Measurements from ENCODE around the gene PTH1R. TPM values are rescaled to one million over a fixed set of nuclear protein-coding genes. Genes with fewer than 3 reads are reported as not detected.

The PTH1R gene
- total RNA-seq, 2 donors from 2014 or later: not detected

GRCh38 chr3:46857485-46858341, 19.8 kb upstream of the PTH1R start:
- DNase-seq (ENCODE audit: low spot score in 2 of 2): no peak

GRCh38 chr3:46858456-46858855, 19.1 kb upstream of the PTH1R start:
- ATAC-seq: no peak
- no peaks in the 10 kb centered on the region for H3K36me3 Mint-ChIP-seq

More at GRCh38 chr3:46857485-46858341, 19.8 kb upstream of the PTH1R start:
- Mint-ChIP-seq H3K27ac (peak overlapping the region in 1 of 2 donors; percentile 75), H3K9me3 (no peaks in the 10 kb centered on the region), H3K36me3 (no peaks in the 10 kb centered on the region)
- ATAC-seq: no peak

GRCh38 chr3:46859001-46859710, 18.4 kb upstream of the PTH1R start:
- DNase-seq (ENCODE audit: low spot score in 2 of 2): no peak
- no peaks in the 10 kb centered on the region for H3K9me3 Mint-ChIP-seq

More at GRCh38 chr3:46858456-46858855, 19.1 kb upstream of the PTH1R start:
- Mint-ChIP-seq H3K9me3 (no peaks in the 10 kb centered on the region), H3K27ac (no peak overlapping the region)
- DNase-seq (ENCODE audit: low spot score in 2 of 2): peak in 1 of 2 donors; percentile 47

GRCh38 chr3:46860017-46860809, 17.3 kb upstream of the PTH1R start:
- H3K36me3 Mint-ChIP-seq: no peaks in the 10 kb centered on the region
- DNase-seq (ENCODE audit: low spot score in 2 of 2): peak in 1 of 2 donors; percentile 39

More at GRCh38 chr3:46859001-46859710, 18.4 kb upstream of the PTH1R start:
- no peak for ATAC-seq
- no peaks in the 10 kb centered on the region for H3K36me3 Mint-ChIP-seq
- H3K27ac Mint-ChIP-seq: no peak overlapping the region

GRCh38 chr3:46860810-46861604, 16.5 kb upstream of the PTH1R start:
- DNase-seq (ENCODE audit: low spot score in 2 of 2): peak in 1 of 2 donors; percentile 38
- Mint-ChIP-seq H3K36me3 (no peaks in the 10 kb centered on the region), H3K9me3 (no peaks in the 10 kb centered on the region), H3K27ac (peak overlapping the region in 1 of 2 donors; percentile 36)
- ATAC-seq: peak in 1 of 2 donors; percentile 18

More at GRCh38 chr3:46860017-46860809, 17.3 kb upstream of the PTH1R start:
- Mint-ChIP-seq H3K9me3 (no peaks in the 10 kb centered on the region), H3K27ac (no peak overlapping the region)
- peak in 1 of 2 donors; percentile 55 for ATAC-seq

- DNase-seq (ENCODE audit: low spot score in 2 of 2): peak in 1 of 2 donors; percentile 46
- no peaks in the 10 kb centered on the region for H3K9me3 Mint-ChIP-seq
These were observed 15.7 kb upstream of the PTH1R start for GRCh38 chr3:46861605-46862368.

GRCh38 chr3:46862369-46863025, 15.0 kb upstream of the PTH1R start:
- no peak overlapping the region for H3K27ac Mint-ChIP-seq
- ATAC-seq (no peak), DNase-seq (ENCODE audit: low spot score in 2 of 2) (no peak)
- no peaks in the 10 kb centered on the region for H3K36me3 Mint-ChIP-seq
- no peaks in the 10 kb centered on the region for H3K9me3 Mint-ChIP-seq

More at GRCh38 chr3:46861605-46862368, 15.7 kb upstream of the PTH1R start:
- Mint-ChIP-seq H3K27ac (no peak overlapping the region), H3K36me3 (no peaks in the 10 kb centered on the region)
- no peak for ATAC-seq

GRCh38 chr3:46863261-46863782, 14.2 kb upstream of the PTH1R start, which contains the start of gene MYL3:
MYL3 (minus strand) TSS chr3:46863444; CDS start chr3:46863390, 54 bp downstream.
- no peak for DNase-seq (ENCODE audit: low spot score in 2 of 2)
- no peaks in the 10 kb centered on the region for H3K36me3 Mint-ChIP-seq
- no peak within 1 kb of the TSS for H3K27ac Mint-ChIP-seq
- ATAC-seq: no peak
- H3K9me3 Mint-ChIP-seq: no peaks in the 10 kb centered on the region

- Mint-ChIP-seq H3K27ac (no peak overlapping the region), H3K36me3 (no peaks in the 10 kb centered on the region), H3K9me3 (no peaks in the 10 kb centered on the region)
- ATAC-seq: no peak
- DNase-seq (ENCODE audit: low spot score in 2 of 2): no peak
These were observed 13.2 kb upstream of the PTH1R start for GRCh38 chr3:46864061-46864881.

GRCh38 chr3:46865031-46865507, 12.5 kb upstream of the PTH1R start:
- no peak overlapping the region for H3K27ac Mint-ChIP-seq
- no peaks in the 10 kb centered on the region for H3K9me3 Mint-ChIP-seq
- ATAC-seq (no peak), DNase-seq (ENCODE audit: low spot score in 2 of 2) (no peak)
- H3K36me3 Mint-ChIP-seq: no peaks in the 10 kb centered on the region

- ATAC-seq (no peak), DNase-seq (ENCODE audit: low spot score in 2 of 2) (no peak)
- Mint-ChIP-seq H3K27ac (no peak overlapping the region), H3K36me3 (no peaks in the 10 kb centered on the region), H3K9me3 (no peaks in the 10 kb centered on the region)
These were observed 12.0 kb upstream of the PTH1R start for GRCh38 chr3:46865546-46865945.

- ATAC-seq: no peak
- Mint-ChIP-seq H3K27ac (no peak overlapping the region), H3K9me3 (no peaks in the 10 kb centered on the region), H3K36me3 (no peaks in the 10 kb centered on the region)
- no peak for DNase-seq (ENCODE audit: low spot score in 2 of 2)
These were observed 11.4 kb upstream of the PTH1R start for GRCh38 chr3:46866032-46866595.

GRCh38 chr3:46866720-46867549, 10.6 kb upstream of the PTH1R start:
- no peaks in the 10 kb centered on the region for H3K9me3 Mint-ChIP-seq

More at GRCh38 chr3:46866720-46867549, 10.6 kb upstream of the PTH1R start:
- Mint-ChIP-seq H3K27ac (no peak overlapping the region), H3K36me3 (no peaks in the 10 kb centered on the region)
- DNase-seq (ENCODE audit: low spot score in 2 of 2) (peak in 1 of 2 donors; percentile 88), ATAC-seq (peak; percentile 75 to 77)

Data from activated naive CD4-positive, alpha-beta T cell treated with anti-CD3 and anti-CD28 coated beads, Interleukin-2, amount 50 U/mL, for 72 hours (primary cell).